IPS-11a (cell line): Measurements from ENCODE around the gene FBXW8.

Experiments
- H3K4me3 ChIP-seq: one replicate; pipeline ENCODE4 v1.5.1; 2013; ENCODE audit warnings: low read depth, low read length, control low read depth

Gene FBXW8

DNA sequence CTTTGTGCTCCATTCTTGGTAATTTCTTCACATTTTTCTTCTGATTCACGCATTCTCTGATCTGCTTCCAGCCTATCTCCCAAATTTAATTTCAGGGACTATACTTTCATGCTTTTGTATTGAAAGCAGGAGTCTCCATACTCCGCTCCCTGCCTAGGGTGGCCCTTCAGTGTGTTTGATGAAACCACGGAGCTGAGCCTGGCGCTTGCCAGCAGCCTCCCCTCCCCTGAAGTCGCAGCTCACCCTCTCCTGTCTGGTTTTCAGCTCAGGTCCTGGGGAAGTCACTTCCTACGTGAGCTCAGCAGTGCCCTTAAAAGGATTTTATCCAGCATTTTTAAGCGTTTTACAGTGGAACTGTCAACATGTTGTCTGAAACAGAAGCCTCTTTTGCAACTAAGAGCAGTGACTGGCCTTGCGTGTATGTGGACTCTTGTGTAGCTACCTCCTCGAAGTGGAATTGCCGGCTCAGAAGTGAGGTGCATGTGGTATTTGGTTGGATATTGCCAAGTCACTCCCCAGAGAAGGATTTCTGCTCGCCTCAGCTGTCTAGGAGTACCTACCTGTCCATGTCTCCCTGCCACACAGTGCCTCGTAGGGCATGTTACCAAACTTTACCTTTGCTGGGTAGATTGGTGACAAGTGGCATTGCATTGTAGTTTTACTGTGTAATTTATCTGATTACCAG lies 109.9 kb downstream of the FBXW8 start:
- no peak overlapping the region for H3K4me3 ChIP-seq

DNA sequence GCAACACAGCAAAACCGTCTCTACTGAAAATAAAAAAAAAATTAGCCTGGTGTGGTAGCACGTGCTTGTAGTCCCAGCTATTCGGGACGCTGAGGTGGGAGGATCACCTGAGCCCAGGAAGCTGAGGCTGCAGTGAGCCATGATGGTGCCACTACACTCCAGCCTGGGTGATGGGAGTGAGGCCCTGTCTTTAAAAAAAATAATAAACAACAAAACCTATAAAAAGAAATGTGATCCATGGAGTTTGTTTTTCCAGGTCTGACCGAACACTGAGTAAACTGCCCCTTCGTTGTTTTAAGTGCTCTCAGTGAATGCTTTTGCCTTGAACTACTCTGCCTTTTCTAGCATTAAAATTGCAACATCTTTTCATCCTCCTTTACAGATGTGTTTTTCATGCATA lies 111.7 kb downstream of the FBXW8 start:
- no peak overlapping the region for H3K4me3 ChIP-seq

GRCh38 chr12:117023998-117024960 lies 113.5 kb downstream of the FBXW8 start:
- no peak overlapping the region for H3K4me3 ChIP-seq

DNA sequence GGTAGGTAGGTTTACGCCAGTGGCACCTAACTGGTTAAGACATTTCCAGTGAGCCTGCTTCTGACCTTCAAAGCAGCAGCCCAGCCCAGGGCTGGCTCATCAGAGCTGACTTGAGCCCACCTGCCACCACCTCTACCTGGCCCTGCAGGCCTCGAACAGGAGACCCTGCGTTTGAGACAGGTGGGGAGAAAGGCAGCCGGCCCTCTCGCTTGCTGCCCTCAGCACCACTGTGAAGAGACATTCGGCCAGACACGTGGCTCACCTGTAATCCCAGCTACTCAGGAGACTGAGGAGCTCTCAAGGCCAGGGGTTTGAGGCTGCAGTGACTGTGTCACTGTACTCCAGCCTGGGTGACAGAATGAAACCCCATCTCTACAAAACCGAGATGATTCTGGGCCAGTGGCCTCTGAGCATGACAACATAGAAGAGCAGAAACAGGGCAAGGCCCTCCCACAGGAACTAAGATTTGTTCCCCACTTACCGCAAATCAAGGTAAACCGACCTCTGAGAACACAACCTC lies 114.3 kb downstream of the FBXW8 start:
- no peak overlapping the region for H3K4me3 ChIP-seq

GRCh38 chr12:117025481-117026151 lies 114.9 kb downstream of the FBXW8 start:
- no peak overlapping the region for H3K4me3 ChIP-seq

- H3K4me3 ChIP-seq, result no peak overlapping the region
Measured at GRCh38 chr12:117026343-117026742, 115.6 kb downstream of the FBXW8 start.

DNA sequence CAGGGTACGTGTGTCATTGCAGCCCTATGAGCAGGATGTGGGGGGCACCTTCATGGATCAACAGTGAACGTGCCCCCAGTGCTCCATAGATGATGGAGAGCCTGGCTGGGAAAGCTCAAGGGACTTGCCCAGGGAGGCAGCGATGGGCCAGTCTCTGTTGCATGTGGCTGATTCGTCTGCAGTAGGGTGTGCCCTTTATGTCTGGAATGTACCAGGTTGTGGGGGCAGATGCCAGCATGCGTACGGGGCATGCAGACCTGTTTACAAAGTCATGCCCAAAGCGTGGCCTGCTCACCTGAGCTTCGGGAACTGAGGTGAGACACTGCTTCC lies 116.1 kb downstream of the FBXW8 start:
- no peak overlapping the region for H3K4me3 ChIP-seq

GRCh38 chr12:117027251-117028086 lies 116.7 kb downstream of the FBXW8 start:
- no peak overlapping the region for H3K4me3 ChIP-seq

- H3K4me3 ChIP-seq, result no peak overlapping the region
Measured at GRCh38 chr12:117028254-117028653, 117.5 kb downstream of the FBXW8 start.

DNA sequence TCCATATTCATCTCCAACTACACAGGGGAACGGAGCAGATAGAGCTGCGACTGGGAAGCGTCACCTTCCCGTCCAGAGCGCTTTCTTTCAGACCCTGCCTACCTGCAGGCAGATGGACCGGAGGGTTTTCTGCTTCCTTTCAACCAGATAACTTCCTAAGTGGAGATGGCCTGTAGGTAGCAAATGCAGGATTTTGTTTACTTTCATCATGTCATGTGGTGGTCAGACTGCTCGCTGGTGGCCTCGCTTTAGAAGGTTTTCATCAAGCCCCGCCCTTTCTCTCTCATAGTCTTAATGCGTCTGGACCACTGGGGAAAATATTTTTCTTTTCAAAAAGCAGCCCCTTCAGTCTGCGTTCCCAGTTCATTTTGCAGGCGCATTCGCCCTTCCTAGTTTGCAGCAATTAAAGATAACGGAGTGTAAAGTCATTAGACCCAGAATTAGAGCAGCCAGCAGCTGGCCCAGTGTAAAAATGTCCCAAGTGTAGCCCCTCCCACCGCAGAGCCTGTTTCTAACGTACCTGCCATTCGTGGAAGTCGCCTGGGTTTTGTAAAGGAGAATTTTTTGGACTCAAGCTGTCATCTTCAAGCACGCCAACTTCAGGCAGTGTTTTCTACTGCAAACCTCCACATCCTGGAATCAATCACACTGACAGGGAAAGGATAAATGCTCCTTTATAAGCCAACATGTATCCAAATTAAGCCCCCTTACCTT lies 119.6 kb downstream of the FBXW8 start:
- H3K4me3 ChIP-seq, result no peak overlapping the region

DNA sequence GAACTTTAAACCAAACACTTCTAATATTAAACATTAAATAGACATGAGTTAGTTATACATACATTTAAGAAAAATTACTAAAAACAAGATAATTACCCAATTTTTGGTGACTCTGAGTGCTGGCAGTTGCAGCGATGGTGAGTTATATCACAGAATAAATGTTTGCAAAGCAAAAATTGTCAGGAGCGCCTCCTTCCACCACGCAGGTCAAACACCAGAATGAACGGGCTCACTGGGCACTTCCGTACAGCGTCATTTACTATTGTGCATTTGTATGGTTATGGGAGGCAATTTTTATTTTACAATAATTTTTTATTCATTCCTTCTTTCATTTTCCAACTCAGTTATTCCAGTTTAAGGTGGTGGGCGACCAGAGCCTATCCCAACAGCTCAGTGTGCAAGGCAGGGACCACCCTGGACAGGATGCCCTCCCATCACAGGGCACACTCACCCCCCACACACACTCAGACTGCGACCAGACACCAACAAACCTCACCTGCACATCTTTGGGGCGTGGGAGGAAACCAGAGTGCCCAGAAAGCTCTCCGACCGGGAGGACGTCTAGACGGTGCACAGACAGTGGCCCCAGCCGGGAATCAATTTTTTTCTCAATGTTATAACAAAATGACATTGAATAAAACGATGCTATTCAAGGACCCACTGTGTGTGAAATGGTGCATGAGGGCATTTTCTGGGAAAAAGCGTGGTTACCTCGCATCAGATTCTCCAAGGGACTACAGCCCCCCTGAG lies 121.3 kb downstream of the FBXW8 start:
- no peak overlapping the region for H3K4me3 ChIP-seq

DNA sequence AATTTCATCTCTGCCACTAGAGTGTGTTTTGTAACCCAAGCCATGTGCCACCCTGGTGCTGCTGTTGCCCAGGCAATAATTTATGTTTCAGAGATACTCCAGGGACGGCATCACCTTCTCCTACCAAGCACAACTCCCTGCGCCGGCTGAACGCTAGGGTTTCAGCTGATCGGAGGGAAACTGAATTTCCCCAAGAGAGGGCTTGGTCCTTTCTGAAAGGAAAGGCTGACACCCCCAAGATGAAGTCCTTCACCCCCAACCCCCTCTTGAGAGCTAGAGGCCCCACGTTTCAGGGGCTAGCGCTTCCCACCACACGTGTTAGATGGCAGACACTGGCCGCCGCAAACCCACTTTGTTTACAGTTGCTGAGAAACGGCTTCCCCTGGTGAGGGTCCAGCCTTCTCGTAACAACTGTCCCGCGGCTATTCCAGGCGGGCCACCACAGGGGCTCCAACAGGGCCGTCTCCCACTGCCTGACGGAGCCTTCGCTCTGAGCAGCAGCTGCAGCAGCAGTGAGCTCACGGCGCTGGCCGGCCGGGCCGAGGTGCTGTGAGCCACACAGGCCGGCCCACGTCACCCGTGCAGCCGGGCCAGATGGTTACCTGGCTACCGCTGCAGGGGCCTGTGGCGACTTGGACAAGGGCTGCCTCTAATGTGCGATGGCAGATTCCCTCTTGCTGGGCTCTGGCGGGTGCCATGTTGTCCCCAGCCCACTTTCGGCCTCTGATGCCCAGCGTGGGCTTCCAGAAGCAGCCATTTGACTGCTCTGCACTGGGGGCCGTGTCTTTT lies 122.0 kb downstream of the FBXW8 start:
- no peak overlapping the region for H3K4me3 ChIP-seq

DNA sequence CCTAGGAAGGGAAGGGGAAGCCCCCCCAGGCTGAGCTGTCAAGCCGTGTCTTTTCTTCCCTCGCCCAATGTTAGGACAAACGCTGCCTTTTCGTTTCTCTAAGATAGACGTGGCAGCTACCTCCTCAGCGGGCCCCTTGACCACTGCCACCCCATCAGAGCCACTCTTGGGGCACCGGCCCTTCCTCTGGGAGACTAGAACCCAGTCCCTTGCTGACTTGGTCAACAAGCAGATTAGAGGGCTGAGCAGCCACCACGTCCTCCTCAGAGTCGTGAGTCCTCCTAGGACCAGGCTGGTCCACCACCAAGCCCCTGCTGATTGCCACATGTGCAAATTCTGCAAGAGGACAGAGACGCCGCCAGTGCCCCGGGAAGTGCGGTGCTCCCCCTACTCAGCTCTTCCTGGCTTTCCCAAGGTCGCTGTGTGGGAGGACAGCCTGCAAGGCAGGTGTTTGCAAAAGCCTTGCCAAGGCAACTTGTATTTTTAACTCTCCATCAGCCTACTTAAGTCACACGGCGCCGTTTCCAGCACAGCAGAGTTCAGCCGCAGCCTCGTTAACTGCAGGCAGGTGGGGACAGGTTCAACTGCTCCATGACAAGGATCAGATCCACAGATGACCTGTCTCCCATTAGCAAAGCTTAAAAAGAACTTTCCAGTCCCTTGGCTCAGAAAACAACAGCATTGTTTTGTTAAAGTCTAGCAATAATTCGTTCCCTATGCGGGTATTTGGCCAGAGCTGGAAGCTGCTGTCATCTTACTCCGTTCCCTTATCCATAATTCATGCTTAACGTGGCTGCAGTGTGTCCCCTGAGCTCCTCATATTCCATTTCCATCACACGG lies 122.9 kb downstream of the FBXW8 start:
- no peak overlapping the region for H3K4me3 ChIP-seq

DNA sequence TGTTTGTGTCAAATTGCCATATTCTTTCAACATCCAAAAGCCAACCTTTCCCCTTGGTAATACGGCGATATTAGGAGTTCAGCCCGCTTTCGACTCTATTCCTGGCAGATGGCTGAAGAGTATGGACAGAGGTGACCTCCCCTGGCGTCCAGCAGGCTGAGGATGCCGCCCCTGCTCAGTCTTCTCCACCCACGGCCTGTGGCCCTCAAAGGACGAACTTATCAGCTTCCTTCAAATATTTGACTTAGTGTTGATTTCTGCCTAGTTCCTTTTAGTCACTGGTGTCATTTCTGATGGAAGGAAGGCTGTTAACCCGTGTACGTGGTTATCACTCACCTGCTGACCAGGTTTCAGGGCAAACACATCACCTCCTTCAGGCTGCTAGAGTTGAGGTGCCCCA lies 123.5 kb downstream of the FBXW8 start:
- no peak overlapping the region for H3K4me3 ChIP-seq

- no peak overlapping the region for H3K4me3 ChIP-seq
Measured at GRCh38 chr12:117034701-117035151, 124.0 kb downstream of the FBXW8 start.

DNA sequence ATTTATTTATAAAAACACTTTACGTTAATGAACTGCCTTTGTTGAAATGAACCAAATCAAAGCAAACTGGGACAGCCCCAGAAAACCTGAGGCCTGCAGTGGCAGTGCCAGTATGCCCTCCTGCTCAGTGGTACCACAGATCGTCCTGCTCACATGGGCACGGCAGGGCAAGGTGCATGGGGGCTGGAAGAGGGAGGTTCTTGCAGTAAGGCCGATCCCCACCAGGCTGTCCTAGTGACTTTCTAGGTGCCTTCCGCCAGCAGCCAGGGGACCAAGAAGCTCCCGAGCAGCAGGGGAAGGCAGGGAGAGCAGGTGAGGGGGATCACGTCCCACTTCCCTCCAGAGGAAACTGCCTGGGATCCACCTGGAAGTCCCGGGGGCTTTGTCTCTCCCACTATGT lies 124.5 kb downstream of the FBXW8 start:
- no peak overlapping the region for H3K4me3 ChIP-seq

DNA sequence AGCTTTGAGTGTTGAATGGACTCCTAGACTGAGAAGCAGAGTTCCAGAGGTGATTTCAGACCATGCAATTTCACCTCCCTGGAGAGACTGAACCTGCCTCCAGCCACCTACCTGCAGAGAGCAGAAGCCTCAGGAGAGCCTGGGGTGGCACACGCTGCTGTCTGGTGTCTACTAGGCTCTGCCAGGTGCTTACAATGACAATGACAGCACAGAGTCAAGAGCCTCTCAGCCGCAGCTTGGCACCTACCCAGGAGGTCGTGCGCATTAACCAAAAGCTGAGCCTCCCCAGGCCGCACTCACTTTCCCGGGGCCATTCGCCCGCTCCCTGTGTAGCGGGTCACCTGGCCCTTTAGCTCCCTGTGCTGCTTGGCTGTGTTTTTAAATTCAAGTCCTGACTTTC lies 125.3 kb downstream of the FBXW8 start:
- no peak overlapping the region for H3K4me3 ChIP-seq

- H3K4me3 ChIP-seq, result no peak overlapping the region
Measured at GRCh38 chr12:117036547-117036946, 125.8 kb downstream of the FBXW8 start.
